GM13977 (cell line): ENCODE results near the gene HAO2.
"Not testable (repeated sequence)": the region's sequence is repeated elsewhere in the genome, so short reads cannot be mapped to it uniquely, and the experiment has no call there.

Experiments used
- DNase-seq: peaks from one replicate; pipeline ENCODE4 v3.0.0; 2012; ENCODE audit warnings: low spot score
- in situ Hi-C: fragments of 300-500 bp; cut with MboI; formaldehyde crosslinking; loops from one replicate; pipeline ENCODE4 v1.12.0; 2022; ENCODE audit warnings: low sequenced_read_pairs, low pct_unique_long_range_greater_than_20kb, mixed read lengths, inconsistent platforms; ENCODE audit not compliant: unreplicated experiment
- TF ChIP-seq, protein P1 (sequence below): IDR thresholded peaks from 2 replicates; pipeline ENCODE4 v1.5.1; 2012; ENCODE audit warnings: mild to moderate bottlenecking, control low read depth; ENCODE audit not compliant: insufficient read depth; ENCODE audit errors: extremely low read depth, missing control alignments

Gene HAO2

DNA sequence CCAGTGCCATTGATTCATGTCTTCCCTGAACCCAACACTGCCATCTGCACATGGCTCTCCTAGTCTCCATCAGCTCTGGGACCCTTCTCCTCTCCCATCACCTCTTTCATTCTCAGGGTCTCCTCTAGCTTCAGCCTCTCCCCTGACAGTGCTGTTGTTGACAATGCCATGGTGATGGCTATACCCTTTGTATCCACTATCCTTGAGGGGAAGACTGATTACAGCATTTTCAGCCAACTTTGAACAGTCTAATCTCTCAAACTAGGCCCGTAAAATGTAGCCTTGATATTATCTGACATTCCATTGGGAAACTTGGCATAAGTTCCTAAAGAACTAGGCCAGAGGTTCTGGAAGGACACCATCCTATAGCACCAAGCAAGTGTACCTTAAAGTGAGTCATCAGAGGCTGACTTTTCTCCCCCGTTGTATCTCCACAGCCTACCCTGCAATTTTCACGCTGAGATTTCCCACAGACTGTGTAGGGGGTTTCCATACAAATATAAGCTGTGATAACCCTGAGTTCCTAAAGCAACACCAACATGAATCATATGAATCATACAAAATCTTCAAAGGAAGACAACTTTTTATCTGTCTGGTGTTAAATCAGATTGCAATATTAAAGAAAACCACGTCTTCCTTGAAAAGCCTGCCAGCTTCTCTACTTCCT lies 5.8 kb downstream of the HAO2 start:
- in situ Hi-C loops = no loop called here

DNA sequence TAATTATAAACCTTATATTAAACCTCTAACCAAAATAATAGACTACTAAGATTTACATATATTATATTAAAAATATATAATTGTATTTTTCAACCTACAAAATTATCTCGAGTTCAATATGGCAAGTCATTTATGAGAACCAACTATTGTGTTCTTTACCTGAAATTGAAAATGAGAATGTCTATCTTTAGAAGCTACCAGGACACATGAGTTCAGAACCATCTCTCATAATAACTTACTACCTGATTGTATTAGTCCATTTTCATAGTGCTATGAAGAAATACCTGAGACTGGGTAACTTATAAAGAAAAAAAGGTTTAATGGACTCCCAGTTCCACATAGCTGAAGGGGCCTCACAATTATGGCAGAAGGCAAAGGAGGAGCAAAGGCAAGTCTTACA lies 6.8 kb downstream of the HAO2 start:
- in situ Hi-C loops = no loop called here
- TF ChIP-seq, protein P1, sequence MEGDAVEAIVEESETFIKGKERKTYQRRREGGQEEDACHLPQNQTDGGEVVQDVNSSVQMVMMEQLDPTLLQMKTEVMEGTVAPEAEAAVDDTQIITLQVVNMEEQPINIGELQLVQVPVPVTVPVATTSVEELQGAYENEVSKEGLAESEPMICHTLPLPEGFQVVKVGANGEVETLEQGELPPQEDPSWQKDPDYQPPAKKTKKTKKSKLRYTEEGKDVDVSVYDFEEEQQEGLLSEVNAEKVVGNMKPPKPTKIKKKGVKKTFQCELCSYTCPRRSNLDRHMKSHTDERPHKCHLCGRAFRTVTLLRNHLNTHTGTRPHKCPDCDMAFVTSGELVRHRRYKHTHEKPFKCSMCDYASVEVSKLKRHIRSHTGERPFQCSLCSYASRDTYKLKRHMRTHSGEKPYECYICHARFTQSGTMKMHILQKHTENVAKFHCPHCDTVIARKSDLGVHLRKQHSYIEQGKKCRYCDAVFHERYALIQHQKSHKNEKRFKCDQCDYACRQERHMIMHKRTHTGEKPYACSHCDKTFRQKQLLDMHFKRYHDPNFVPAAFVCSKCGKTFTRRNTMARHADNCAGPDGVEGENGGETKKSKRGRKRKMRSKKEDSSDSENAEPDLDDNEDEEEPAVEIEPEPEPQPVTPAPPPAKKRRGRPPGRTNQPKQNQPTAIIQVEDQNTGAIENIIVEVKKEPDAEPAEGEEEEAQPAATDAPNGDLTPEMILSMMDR = no peak
- no peak for DNase-seq

More for the DNA sequence above, 5.8 kb downstream of the HAO2 start:
- TF ChIP-seq, protein P1 = no peak
- peak; percentile 6 for DNase-seq

DNA sequence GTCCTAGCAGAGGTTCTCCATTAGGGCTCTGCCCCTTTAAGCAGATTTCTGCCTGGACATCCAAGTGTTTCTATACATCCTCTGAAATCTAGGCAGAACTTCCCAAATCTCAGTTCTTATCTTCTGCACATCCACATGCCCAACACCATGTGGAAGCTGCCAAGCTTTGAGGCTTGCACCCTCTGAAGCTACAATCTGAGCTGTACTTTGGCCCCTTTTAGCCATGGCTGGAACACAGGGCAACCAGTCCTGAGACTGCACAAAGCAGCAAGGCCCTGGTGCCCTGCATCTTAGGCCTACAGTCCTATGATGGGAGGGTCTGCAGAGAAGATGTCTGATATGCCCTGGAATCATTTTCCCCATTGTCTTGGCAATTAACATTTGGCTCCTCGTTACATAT lies 8.0 kb downstream of the HAO2 start:
- TF ChIP-seq, protein P1 = no peak
- no peak for DNase-seq
- in situ Hi-C loops = no loop called here

DNA sequence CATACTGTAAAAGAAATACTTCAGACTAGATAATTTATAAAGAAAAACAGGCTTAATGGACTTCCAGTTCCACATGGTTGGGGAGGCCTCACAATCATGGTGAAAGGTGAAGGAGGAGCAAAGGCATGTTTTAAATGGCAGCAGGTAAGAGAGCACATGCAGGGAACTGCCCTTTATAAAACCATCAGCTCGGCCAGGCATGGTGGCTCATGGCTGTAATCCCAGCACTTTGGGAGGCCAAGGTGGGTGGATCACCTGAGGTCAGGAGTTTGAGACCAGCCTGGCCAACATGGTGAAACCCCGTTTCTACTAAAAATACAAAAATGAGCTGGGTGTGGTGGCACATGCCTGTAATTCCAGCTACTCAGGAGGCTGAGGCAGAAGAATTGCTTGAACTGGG lies 9.0 kb downstream of the HAO2 start:
- DNase-seq, in situ Hi-C loops: not testable (repeated sequence)

DNA sequence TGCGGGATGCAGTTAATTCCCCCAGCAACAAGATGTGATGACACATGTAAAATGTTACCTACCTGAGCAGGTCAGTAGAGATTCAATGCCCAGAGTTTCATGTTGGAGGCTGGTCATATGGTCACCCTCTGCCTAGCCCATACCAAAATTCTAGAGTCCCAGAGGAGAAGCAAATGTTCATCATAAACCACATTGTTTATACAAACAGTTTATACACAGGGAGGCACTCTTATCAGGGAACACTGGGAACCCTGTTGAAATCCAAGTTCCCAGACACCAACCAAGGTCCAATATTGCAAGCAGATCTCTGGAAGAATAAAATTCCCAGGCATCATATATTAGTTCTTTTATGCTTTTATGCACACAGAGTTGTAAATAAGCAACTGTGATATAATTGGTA lies 10.5 kb downstream of the HAO2 start:
- in situ Hi-C loops = no loop called here
- TF ChIP-seq, protein P1 = no peak
- no peak for DNase-seq

DNA sequence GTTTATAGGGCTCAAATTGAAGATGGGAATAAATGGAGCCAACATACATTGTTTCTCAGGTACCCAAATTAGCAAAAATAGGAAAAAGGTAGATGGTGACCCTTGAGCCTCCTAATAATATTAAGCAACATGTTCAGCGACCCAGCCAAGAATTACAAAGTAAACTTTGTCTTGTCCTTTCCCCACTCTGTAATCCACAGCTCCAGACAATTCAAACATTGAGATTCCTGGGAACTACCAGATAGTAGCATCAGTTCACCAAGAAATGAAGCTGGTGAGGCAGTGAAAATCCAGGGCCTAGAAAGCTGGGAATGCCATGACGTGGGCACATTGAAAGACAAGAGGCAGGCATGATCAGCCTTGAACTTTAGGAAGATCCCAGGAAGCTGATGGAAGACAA lies 11.7 kb downstream of the HAO2 start:
- in situ Hi-C loops = no loop called here
- TF ChIP-seq, protein P1 = no peak
- no peak for DNase-seq

DNA sequence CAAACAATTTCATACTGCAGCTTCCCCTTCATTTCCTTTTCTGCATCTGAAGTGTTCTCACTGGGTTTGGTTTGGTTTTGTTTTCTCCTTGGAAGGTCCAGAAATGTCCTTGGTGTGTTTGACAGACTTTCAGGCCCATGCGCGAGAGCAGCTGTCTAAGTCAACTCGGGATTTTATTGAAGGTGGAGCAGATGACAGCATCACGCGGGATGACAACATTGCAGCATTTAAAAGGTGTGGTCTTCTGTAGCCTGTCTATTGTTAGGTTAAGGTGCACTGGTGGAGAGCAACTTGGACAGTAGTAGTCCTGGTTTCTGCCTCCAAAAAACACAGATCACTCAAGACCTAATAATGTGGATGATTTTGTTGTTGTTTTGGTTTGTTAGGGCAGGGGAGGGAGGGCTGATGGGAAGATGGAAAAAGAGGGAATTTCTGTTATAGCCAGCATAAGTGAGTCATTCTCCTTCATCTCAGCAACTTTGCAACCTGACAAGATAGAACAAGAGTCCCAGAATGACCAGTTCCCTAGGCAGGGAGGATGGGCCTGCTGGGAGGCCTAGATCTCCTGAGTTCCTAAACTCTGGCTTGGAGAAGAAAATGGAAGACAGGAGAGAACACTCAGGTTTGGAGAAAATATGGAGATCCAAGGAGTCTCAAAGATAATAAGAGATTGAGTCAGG lies 12.5 kb downstream of the HAO2 start:
- in situ Hi-C loops = no loop called here
- no peak for DNase-seq
- TF ChIP-seq, protein P1 = no peak
